Caco-2 (cell line): ENCODE data around the gene DMBT1. TPM values are rescaled to one million over a fixed set of nuclear protein-coding genes. Genes with fewer than 3 reads are reported as not detected.

ENCODE experiments used
- BruUV-seq: library from RNA; stranded (reverse); fragments of 400-500 nt; replicated peaks from 2 replicates; lab custom pipeline; 2021; lab: Mats Ljungman, UMichigan
- CTCF ChIA-PET: fragments of 300-600 bp; sonication (Branson Sonifier 250); formaldehyde crosslinking; loops from one replicate; lab custom pipeline; 2022; ENCODE audit warnings: antibody characterized with exemption; lab: Charles Lee
- POLR2A ChIA-PET: fragments of 300-600 bp; sonication (Branson Sonifier 250); formaldehyde crosslinking; loops from one replicate; lab custom pipeline; 2022; ENCODE audit warnings: antibody characterized with exemption; lab: Charles Lee
- DNase-seq, 2 experiments: peaks; one replicate each; pipeline versions ENCODE4 v3.0.0 to v3.0.0-alpha.2; 2020 to 2022
- H3K27me3 ChIP-seq: replicated peaks from 2 replicates; pipeline ENCODE4 v1.6.0; 2011; ENCODE audit warnings: low read length; ENCODE audit not compliant: control insufficient read depth, insufficient read depth
- H3K36me3 ChIP-seq: 2 replicates; pipeline ENCODE4 v1.5.1; 2011; ENCODE audit warnings: low read length; ENCODE audit not compliant: control insufficient read depth, insufficient read depth
- H3K4me1 ChIP-seq: fragments of 250-450 bp; sonication (Bioruptor Pico); 2 replicates; pipeline ENCODE4 v1.5.1; 2020; ENCODE audit warnings: mild to moderate bottlenecking
- H3K4me3 ChIP-seq: 2 replicates; pipeline ENCODE4 v1.5.1; 2011; ENCODE audit warnings: low read depth, mild to moderate bottlenecking, control low read depth, low read length
- H3K9me3 ChIP-seq: fragments of 250-450 bp; sonication (Bioruptor Pico); 2 replicates; pipeline ENCODE4 v1.5.1; 2020; ENCODE audit warnings: mild to moderate bottlenecking, moderate library complexity
- H3K27ac Mint-ChIP-seq: one replicate; pipeline ENCODE4 v1.8.0; 2022; ENCODE audit warnings: mixed read lengths; ENCODE audit not compliant: unreplicated experiment
- H3K27me3 Mint-ChIP-seq: one replicate; pipeline ENCODE4 v1.8.0; 2022; ENCODE audit warnings: mixed read lengths; ENCODE audit not compliant: insufficient read depth, unreplicated experiment
- H3K36me3 Mint-ChIP-seq: one replicate; pipeline ENCODE4 v1.8.0; 2022; ENCODE audit warnings: mild to moderate bottlenecking, mixed read lengths; ENCODE audit not compliant: insufficient read depth, unreplicated experiment
- H3K4me1 Mint-ChIP-seq: one replicate; pipeline ENCODE4 v1.8.0; 2022; ENCODE audit warnings: low read depth, mixed read lengths; ENCODE audit not compliant: unreplicated experiment
- H3K4me3 Mint-ChIP-seq: one replicate; pipeline ENCODE4 v1.8.0; 2022; ENCODE audit warnings: mild to moderate bottlenecking, moderate library complexity, mixed read lengths; ENCODE audit not compliant: unreplicated experiment
- H3K9me3 Mint-ChIP-seq: one replicate; pipeline ENCODE4 v1.8.0; 2022; ENCODE audit warnings: mixed read lengths; ENCODE audit not compliant: unreplicated experiment
- CTCF ChIP-seq, 2 experiments: fragments of 200-600 bp in 1 of 2; IDR thresholded peaks; 1 replicate in 1 of 2; 2 replicates in 1 of 2; pipeline versions ENCODE4 v1.5.1 to v1.8.0; 2011 to 2022; ENCODE audit warnings: antibody characterized with exemption in 1 of 2, control low read depth in 1 of 2, inconsistent platforms in 1 of 2, low read depth in 1 of 2, low read length in 1 of 2, mild to moderate bottlenecking in 1 of 2, moderate library complexity in 1 of 2; ENCODE audit not compliant: insufficient read depth in 1 of 2, severe bottlenecking in 1 of 2, unreplicated experiment in 1 of 2
- intact Hi-C: fragments of 100-400 bp; cut with micrococcal nuclease; formaldehyde crosslinking; loops from one replicate; pipeline ENCODE4 v1.10.0; 2022; ENCODE audit not compliant: unreplicated experiment
- total RNA-seq: library from RNA; stranded (reverse); gene quantifications from 2 replicates; pipeline ENCODE4 v1.2.3, GENCODE V29; 2022

DMBT1 gene
- total RNA-seq, 1 experiment from 2014 or later: not detected

- BruUV-seq: no TSS peak
- DNase-seq: no peak
- H3K9me3 ChIP-seq: no peaks in the 10 kb centered on the region
- H3K9me3 Mint-ChIP-seq: no peaks in the 10 kb centered on the region
- H3K4me1 ChIP-seq: no peaks in the 10 kb centered on the region
- H3K36me3 Mint-ChIP-seq: no peaks in the 10 kb centered on the region
- H3K27ac Mint-ChIP-seq: no peak overlapping the region
- no peak overlapping the region for H3K4me3 Mint-ChIP-seq
- H3K27me3 ChIP-seq: no peaks in the 10 kb centered on the region
- no peak for TF ChIP-seq CTCF (IDR thresholded peaks at IDR 0.05; ENCODE audit: insufficient read depth in 1 of 2, low read depth in 1 of 2, low read length in 1 of 2, severe bottlenecking in 1 of 2, unreplicated experiment in 1 of 2)
- no peak overlapping the region for H3K4me3 ChIP-seq
- CTCF ChIA-PET: no interaction called here
- H3K4me1 Mint-ChIP-seq: no peaks in the 10 kb centered on the region
- H3K36me3 ChIP-seq: no peaks in the 10 kb centered on the region
- POLR2A ChIA-PET: no interaction called here
- peaks cover 8% of the 10 kb centered on the region for H3K27me3 Mint-ChIP-seq
- intact Hi-C loops: no loop called here
Measured at GRCh38 chr10:122519144-122519543, 41.4 kb upstream of the DMBT1 start.

DNA sequence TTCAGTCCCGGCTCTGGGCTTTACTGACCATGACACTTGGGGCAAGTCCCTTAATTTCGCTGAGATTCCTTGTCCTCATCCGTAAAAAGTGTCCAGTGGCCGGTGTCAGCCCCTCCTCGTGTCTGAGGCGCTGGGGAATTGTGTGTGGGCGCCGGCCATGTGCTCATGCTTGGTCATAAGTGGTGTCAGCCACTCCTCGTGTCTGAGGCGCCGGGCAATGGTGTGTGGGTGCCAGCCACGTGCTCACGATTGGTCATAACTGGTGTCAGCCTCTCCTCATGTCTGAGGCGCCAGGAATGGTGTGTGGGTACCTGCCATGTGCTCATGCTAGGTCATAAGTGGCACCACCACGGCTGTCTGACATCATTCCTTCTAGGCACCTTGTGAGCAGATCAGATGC is 40.7 kb upstream of the DMBT1 start:
- TF ChIP-seq CTCF (IDR thresholded peaks at IDR 0.05; ENCODE audit: insufficient read depth in 1 of 2, low read depth in 1 of 2, low read length in 1 of 2, severe bottlenecking in 1 of 2, unreplicated experiment in 1 of 2): no peak
- intact Hi-C loops: no loop called here
- no peak overlapping the region for H3K27ac Mint-ChIP-seq
- H3K27me3 Mint-ChIP-seq: peaks cover 8% of the 10 kb centered on the region
- no peak for DNase-seq
- H3K27me3 ChIP-seq: no peaks in the 10 kb centered on the region
- ChIA-PET CTCF (no interaction called here), POLR2A (no interaction called here)
- H3K36me3 ChIP-seq: no peaks in the 10 kb centered on the region
- no peaks in the 10 kb centered on the region for H3K9me3 Mint-ChIP-seq
- H3K4me3 Mint-ChIP-seq: no peak overlapping the region
- no peaks in the 10 kb centered on the region for H3K9me3 ChIP-seq
- H3K4me1 ChIP-seq: no peaks in the 10 kb centered on the region
- H3K36me3 Mint-ChIP-seq: no peaks in the 10 kb centered on the region
- no peaks in the 10 kb centered on the region for H3K4me1 Mint-ChIP-seq
- BruUV-seq: no TSS peak
- no peak overlapping the region for H3K4me3 ChIP-seq

DNA sequence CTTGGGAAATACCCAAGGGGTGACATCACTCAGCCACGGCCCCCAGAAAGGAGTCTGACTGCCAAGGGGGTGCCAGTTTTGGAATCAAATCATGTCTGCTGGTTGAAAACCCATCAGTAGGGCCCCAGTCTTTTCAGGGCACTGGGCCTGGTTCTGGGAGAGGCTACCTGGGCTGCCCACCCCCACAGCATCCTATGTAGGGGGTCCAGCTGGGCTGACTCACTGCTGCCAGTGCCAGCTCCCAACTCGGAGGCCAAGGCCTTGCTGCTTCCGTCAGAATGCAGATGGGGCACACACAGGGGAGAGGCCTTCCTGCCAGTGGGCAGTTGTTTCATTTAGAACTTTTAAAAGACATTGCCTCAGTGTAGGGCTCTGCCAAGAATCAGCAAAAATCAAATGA is 39.5 kb upstream of the DMBT1 start:
- Mint-ChIP-seq H3K4me1 (no peaks in the 10 kb centered on the region), H3K9me3 (no peaks in the 10 kb centered on the region), H3K27me3 (peaks cover 8% of the 10 kb centered on the region), H3K27ac (no peak overlapping the region), H3K36me3 (no peaks in the 10 kb centered on the region), H3K4me3 (no peak overlapping the region)
- CTCF ChIA-PET: no interaction called here
- no peaks in the 10 kb centered on the region for H3K4me1 ChIP-seq
- BruUV-seq: no TSS peak
- no peaks in the 10 kb centered on the region for H3K36me3 ChIP-seq
- intact Hi-C loops: no loop called here
- no peaks in the 10 kb centered on the region for H3K9me3 ChIP-seq
- no peaks in the 10 kb centered on the region for H3K27me3 ChIP-seq
- H3K4me3 ChIP-seq: no peak overlapping the region
- no peak for DNase-seq
- TF ChIP-seq CTCF (IDR thresholded peaks at IDR 0.05; ENCODE audit: insufficient read depth in 1 of 2, low read depth in 1 of 2, low read length in 1 of 2, severe bottlenecking in 1 of 2, unreplicated experiment in 1 of 2): no peak
- POLR2A ChIA-PET: no interaction called here
